DOHH2 (cell line): ENCODE data around the gene LAMB2.
A peak's percentile ranks its signal among the peaks of the same experiment; 100 is the strongest.

ENCODE experiments used
- H3F3A ChIP-seq: fragments of 200-600 bp; sonication (generic), shearing (Covaris generic); 2 replicates; pipeline ENCODE4 v1.6.0; 2016; ENCODE audit warnings: antibody characterized with exemption, mild to moderate bottlenecking; ENCODE audit not compliant: control insufficient read depth, insufficient read depth
- H3K27ac ChIP-seq: fragments of 200-600 bp; sonication (generic); 2 replicates; pipeline ENCODE4 v1.5.1; 2014; ENCODE audit warnings: low read depth, mild to moderate bottlenecking, low read length, moderate library complexity
- H3K27me3 ChIP-seq: fragments of 200-600 bp; sonication (generic); 2 replicates; pipeline ENCODE4 v1.6.1; 2014; ENCODE audit warnings: mild to moderate bottlenecking, low read length, mixed read lengths; ENCODE audit not compliant: control insufficient read depth
- H3K36me3 ChIP-seq: fragments of 200-600 bp; sonication (generic); 2 replicates; pipeline ENCODE4 v1.6.1; 2014; ENCODE audit warnings: mild to moderate bottlenecking, low read length, moderate library complexity, mixed read lengths; ENCODE audit not compliant: control insufficient read depth
- H3K4me1 ChIP-seq: fragments of 200-600 bp; sonication (generic); 2 replicates; pipeline ENCODE4 v1.6.1; 2014; ENCODE audit warnings: mild to moderate bottlenecking, low read length, mixed read lengths; ENCODE audit not compliant: control insufficient read depth
- H3K4me2 ChIP-seq: fragments of 200-600 bp; sonication (generic); 2 replicates; pipeline ENCODE4 v1.6.0; 2014; ENCODE audit warnings: mild to moderate bottlenecking, low read length, moderate library complexity
- H3K4me3 ChIP-seq: fragments of 200-600 bp; sonication (generic); 2 replicates; pipeline ENCODE4 v1.5.1; 2014; ENCODE audit warnings: mild to moderate bottlenecking, low read length, mixed read lengths
- H3K79me2 ChIP-seq: fragments of 200-600 bp; sonication (generic); 2 replicates; pipeline ENCODE4 v1.6.1; 2014; ENCODE audit warnings: mild to moderate bottlenecking, low read length, mixed read lengths; ENCODE audit not compliant: control insufficient read depth
- H3K9me2 ChIP-seq: fragments of 200-600 bp; sonication (generic); replicated peaks from 2 replicates; pipeline ENCODE4 v1.6.1; 2014; ENCODE audit warnings: mild to moderate bottlenecking, low read length, mixed read lengths; ENCODE audit not compliant: control insufficient read depth
- H3K9me3 ChIP-seq: fragments of 200-600 bp; sonication (generic); 2 replicates; pipeline ENCODE4 v1.6.1; 2014; ENCODE audit warnings: antibody characterized with exemption, low read length, mixed read lengths; ENCODE audit not compliant: control insufficient read depth, insufficient read depth
- H4K20me1 ChIP-seq: fragments of 200-600 bp; sonication (generic); 2 replicates; pipeline ENCODE4 v1.6.0; 2014; ENCODE audit warnings: low read depth, mild to moderate bottlenecking, antibody characterized with exemption, low read length, moderate library complexity; ENCODE audit not compliant: control insufficient read depth, insufficient read depth
- CTCF ChIP-seq: fragments of 200-600 bp; sonication (generic); IDR thresholded peaks from one replicate; pipeline ENCODE4 v1.5.1; 2014; ENCODE audit warnings: antibody characterized with exemption, mild to moderate bottlenecking, low read depth, low read length; ENCODE audit not compliant: poor library complexity, severe bottlenecking
- EZH2phosphoT487 ChIP-seq: fragments of 200-600 bp; sonication (generic); IDR thresholded peaks from 2 replicates; pipeline ENCODE4 v1.6.1; 2017; ENCODE audit warnings: borderline replicate concordance, mild to moderate bottlenecking, antibody characterized with exemption, low read length, moderate library complexity, mixed read lengths

LAMB2 gene

GRCh38 chr3:49110780-49111179, 22.1 kb downstream of the LAMB2 start:
- no peaks in the 10 kb centered on the region for H4K20me1 ChIP-seq
- no peaks in the 10 kb centered on the region for H3K9me3 ChIP-seq
- no peaks in the 10 kb centered on the region for H3K27me3 ChIP-seq
- peaks cover under 1% of the 10 kb centered on the region for H3K4me1 ChIP-seq
- peaks cover 75% of the 10 kb centered on the region for H3K36me3 ChIP-seq
- peaks cover under 1% of the 10 kb centered on the region; the same call in 1 of the 2 replicates for H3F3A ChIP-seq
- no peaks in the 10 kb centered on the region for H3K79me2 ChIP-seq
- H3K9me2 ChIP-seq, result no peaks in the 10 kb centered on the region
- H3K4me2 ChIP-seq, result no peak overlapping the region
- TF ChIP-seq EZH2phosphoT487, result no peak
- H3K4me3 ChIP-seq, result no peak overlapping the region
- no peak overlapping the region for H3K27ac ChIP-seq

- no peak for TF ChIP-seq EZH2phosphoT487
- TF ChIP-seq CTCF, result no peak
Measured at GRCh38 chr3:49108346-49108745, 24.5 kb downstream of the LAMB2 start.

GRCh38 chr3:49104427-49105291, 28.2 kb downstream of the LAMB2 start, which contains the start of gene QARS1:
Gene QARS1, minus strand, starts transcription at chr3:49104757. Its CDS starts 24 bp downstream, at chr3:49104733.
- no peaks in the 10 kb centered on the region for H3K9me2 ChIP-seq
- peaks cover 29% of the 10 kb centered on the region for H3K79me2 ChIP-seq
- peaks cover 4% of the 10 kb centered on the region; the same call in 1 of the 2 replicates for H3F3A ChIP-seq
- H4K20me1 ChIP-seq, result no peaks in the 10 kb centered on the region
- H3K27ac ChIP-seq, result peak within 1 kb of the TSS; percentile 64
- H3K36me3 ChIP-seq, result peaks cover 67% of the 10 kb centered on the region
- peaks cover 21% of the 10 kb centered on the region for H3K4me1 ChIP-seq
- H3K27me3 ChIP-seq, result no peaks in the 10 kb centered on the region
- peak within 1 kb of the TSS; percentile 85 for H3K4me3 ChIP-seq
- H3K4me2 ChIP-seq, result peak within 1 kb of the TSS; percentile 96
- TF ChIP-seq EZH2phosphoT487 (no peak), CTCF (no peak)
- no peaks in the 10 kb centered on the region for H3K9me3 ChIP-seq

More at GRCh38 chr3:49108346-49108745, 24.5 kb downstream of the LAMB2 start:
- Histone ChIP-seq H3K9me2 (no peaks in the 10 kb centered on the region), H3K9me3 (no peaks in the 10 kb centered on the region), H4K20me1 (no peaks in the 10 kb centered on the region), H3F3A (peaks cover 4% of the 10 kb centered on the region; the same call in 1 of the 2 replicates), H3K36me3 (peaks cover 64% of the 10 kb centered on the region), H3K27ac (no peak overlapping the region), H3K79me2 (peaks cover 17% of the 10 kb centered on the region), H3K4me1 (peaks cover 17% of the 10 kb centered on the region), H3K27me3 (no peaks in the 10 kb centered on the region), H3K4me2 (no peak overlapping the region), H3K4me3 (no peak overlapping the region)

GRCh38 chr3:49104052-49104426, 28.8 kb downstream of the LAMB2 start:
- peak overlapping the region; percentile 96 for H3K4me2 ChIP-seq
- no peaks in the 10 kb centered on the region for H4K20me1 ChIP-seq
- peaks cover 29% of the 10 kb centered on the region for H3K79me2 ChIP-seq
- peaks cover 4% of the 10 kb centered on the region; the same call in 1 of the 2 replicates for H3F3A ChIP-seq
- H3K9me3 ChIP-seq, result no peaks in the 10 kb centered on the region
- H3K9me2 ChIP-seq, result no peaks in the 10 kb centered on the region
- H3K27ac ChIP-seq, result peak overlapping the region; percentile 64
- H3K27me3 ChIP-seq, result no peaks in the 10 kb centered on the region
- H3K4me1 ChIP-seq, result peaks cover 21% of the 10 kb centered on the region
- TF ChIP-seq EZH2phosphoT487 (no peak), CTCF (no peak)
- peak overlapping the region; percentile 85 for H3K4me3 ChIP-seq
- peaks cover 67% of the 10 kb centered on the region for H3K36me3 ChIP-seq
